C1 segment of cervical spinal cord (tissue), 14 donors: ENCODE measurements around the gene OLFM4.
"Not testable (repeated sequence)": the region's sequence is repeated elsewhere in the genome, so short reads cannot be mapped to it uniquely, and the experiment has no call there.

ENCODE experiments used
- DNase-seq, 14 donors: peaks; one replicate each; lab custom pipeline; 2025; lab: John Stamatoyannopoulos, UW

OLFM4 gene

GRCh38 chr13:53028637-53029203, at the start of gene OLFM4:
Gene OLFM4, plus strand, starts transcription at chr13:53028813. Its CDS starts 24 bp downstream, at chr13:53028837.
- DNase-seq: no peak

GRCh38 chr13:52978989-52979388, 49.6 kb upstream of the OLFM4 start:
- no peak for DNase-seq

GRCh38 chr13:52980695-52981094, 47.9 kb upstream of the OLFM4 start:
- DNase-seq: no peak

GRCh38 chr13:52983836-52984235, 44.8 kb upstream of the OLFM4 start:
- DNase-seq: no peak

- no peak for DNase-seq
These were observed 43.7 kb upstream of the OLFM4 start for GRCh38 chr13:52984881-52985363.

- DNase-seq: no peak
These were observed 37.1 kb upstream of the OLFM4 start for GRCh38 chr13:52991344-52992020.

GRCh38 chr13:52992110-52992509, 36.5 kb upstream of the OLFM4 start:
- no peak for DNase-seq

- no peak for DNase-seq
These were observed 34.6 kb upstream of the OLFM4 start for GRCh38 chr13:52994051-52994450.

- no peak for DNase-seq
These were observed 33.7 kb upstream of the OLFM4 start for GRCh38 chr13:52994865-52995264.

GRCh38 chr13:52995946-52996345, 32.7 kb upstream of the OLFM4 start:
- DNase-seq: no peak

- DNase-seq: no peak
These were observed 30.4 kb upstream of the OLFM4 start for GRCh38 chr13:52997951-52998876.

- no peak for DNase-seq
These were observed 29.4 kb upstream of the OLFM4 start for GRCh38 chr13:52999093-52999696.

GRCh38 chr13:53001444-53002225, 27.0 kb upstream of the OLFM4 start:
- DNase-seq: no peak

- no peak for DNase-seq
These were observed 24.0 kb upstream of the OLFM4 start for GRCh38 chr13:53004573-53004972.

GRCh38 chr13:53005626-53006025, 23.0 kb upstream of the OLFM4 start:
- no peak for DNase-seq

GRCh38 chr13:53007872-53008271, 20.7 kb upstream of the OLFM4 start:
- no peak for DNase-seq

GRCh38 chr13:53010374-53011105, 18.1 kb upstream of the OLFM4 start:
- no peak for DNase-seq

- no peak for DNase-seq
These were observed 15.9 kb upstream of the OLFM4 start for GRCh38 chr13:53012707-53013106.

GRCh38 chr13:53013113-53013512, 15.5 kb upstream of the OLFM4 start:
- DNase-seq: no peak

GRCh38 chr13:53014018-53014417, 14.6 kb upstream of the OLFM4 start:
- not testable (repeated sequence) for DNase-seq
